Right ventricle myocardium superior (tissue), 1 donor: ENCODE results near the gene DLG5. TPM values are rescaled to one million over a fixed set of nuclear protein-coding genes. Genes with fewer than 3 reads are reported as not detected.

Source experiments
- ATAC-seq: fragments of 200-7000 bp; cut with Tn5 transposase; one replicate; pipeline ENCODE4 v1.9.1; 2020; ENCODE audit warnings: mild to moderate bottlenecking; ENCODE audit not compliant: poor library complexity
- DNase-seq: peaks from one replicate; pipeline ENCODE4 v3.0.0-alpha.2; 2020
- intact Hi-C: fragments of 100-400 bp; cut with DNase I; formaldehyde crosslinking; loops from one replicate; pipeline ENCODE4 v1.11.2; 2022
- total RNA-seq: library from RNA; stranded (reverse); fragmentation: NEBNext Ultra II Directional; extraction: Animal tissue kit (Norgen Biotek cat#: 25700); gene quantifications from one replicate; pipeline ENCODE4 v1.2.1, GENCODE V29; 2021
- donor health status: DM: no; HTN: yes; CAD: no; lungs with severe emphysema.

The DLG5 gene
- total RNA-seq, 1 donor from 2014 or later: 8.8 TPM

- DNase-seq (no peak), ATAC-seq (no peak)
- intact Hi-C loops: no loop called here
Observed at GRCh38 chr10:77837248-77837924, 89.2 kb downstream of the DLG5 start.

DNA sequence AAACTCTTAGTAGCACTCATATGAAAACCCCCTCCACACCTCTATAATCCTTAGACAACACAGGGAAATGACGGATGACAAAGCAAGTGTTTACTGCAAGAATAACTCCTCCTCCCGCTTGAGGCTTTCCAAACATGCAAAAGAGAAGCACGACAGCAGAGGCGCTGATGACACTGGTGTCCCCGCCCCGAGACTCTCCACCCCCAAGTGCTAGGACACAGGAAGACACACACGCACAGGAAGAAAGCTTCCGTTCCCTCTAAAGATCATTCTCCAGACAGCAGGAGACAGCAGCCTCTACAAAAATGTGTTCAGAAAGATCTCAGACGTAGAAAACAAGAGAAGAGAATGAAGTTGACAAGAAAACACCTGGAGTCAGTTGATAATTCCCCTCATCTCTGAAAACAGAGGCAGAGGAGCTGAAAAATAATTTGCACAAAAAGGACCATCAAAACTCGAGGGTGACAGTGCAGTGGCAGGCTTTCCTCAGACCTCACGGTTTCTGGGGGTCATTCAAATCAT, 90.2 kb downstream of the DLG5 start:
- peak; percentile 63 for ATAC-seq
- intact Hi-C loops: no loop called here
- peak; percentile 79 for DNase-seq

GRCh38 chr10:77835669-77836086, 90.9 kb downstream of the DLG5 start:
- ATAC-seq (peak; percentile 22), DNase-seq (peak; percentile 55)
- intact Hi-C loops: no loop called here

GRCh38 chr10:77834943-77835668, 91.4 kb downstream of the DLG5 start:
- DNase-seq (no peak), ATAC-seq (no peak)
- intact Hi-C loops: no loop called here

- ATAC-seq (no peak), DNase-seq (no peak)
- intact Hi-C loops: no loop called here
Observed at GRCh38 chr10:77834540-77834939, 92.0 kb downstream of the DLG5 start.

DNA sequence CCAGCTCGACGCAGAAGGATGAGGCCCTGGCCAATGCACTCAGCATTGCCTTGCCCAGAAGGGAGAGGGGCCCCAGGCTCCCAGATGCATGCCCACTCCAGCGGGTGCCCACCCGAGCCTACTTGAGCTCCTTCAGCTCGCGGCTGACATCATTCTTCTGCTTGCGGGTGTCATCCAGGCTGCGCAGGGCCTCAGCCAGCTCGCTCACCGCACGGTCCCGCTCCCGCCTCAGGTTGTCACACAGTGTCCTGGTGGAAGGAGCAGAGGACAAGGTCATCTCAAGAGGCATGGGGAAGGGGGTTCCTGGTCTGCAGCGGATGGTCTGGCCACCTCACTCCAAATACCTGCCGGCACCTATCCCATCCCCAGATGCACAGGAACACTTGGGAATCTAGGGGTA, 92.8 kb downstream of the DLG5 start:
- intact Hi-C loops: no loop called here
- ATAC-seq (no peak), DNase-seq (no peak)

DNA sequence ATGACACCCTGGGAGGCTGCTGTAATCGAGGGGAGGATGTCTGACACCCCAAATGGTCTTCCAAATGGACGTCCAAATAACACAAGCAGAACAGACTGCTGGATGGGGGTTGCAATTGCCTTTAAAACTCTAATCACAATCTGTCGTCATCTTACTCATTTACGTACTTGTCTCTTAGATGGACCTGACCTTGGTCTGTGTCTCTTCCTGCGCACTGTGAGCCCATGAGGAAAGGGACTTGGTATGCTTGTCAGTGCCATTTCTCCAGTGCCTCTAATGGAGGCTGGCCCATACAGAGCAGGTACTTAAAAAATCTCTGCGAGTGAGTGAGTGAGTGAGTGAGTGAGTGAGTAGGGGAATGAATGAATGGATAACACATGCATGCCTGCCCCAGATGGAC, 93.3 kb downstream of the DLG5 start:
- intact Hi-C loops: no loop called here
- no peak for DNase-seq
- no peak for ATAC-seq

GRCh38 chr10:77832238-77832637, 94.3 kb downstream of the DLG5 start:
- DNase-seq (no peak), ATAC-seq (peak; percentile 43)
- intact Hi-C loops: no loop called here

- ATAC-seq (no peak), DNase-seq (no peak)
- intact Hi-C loops: no loop called here
Observed at GRCh38 chr10:77829356-77829755, 97.2 kb downstream of the DLG5 start.

- intact Hi-C loops: no loop called here
- no peak for ATAC-seq
- no peak for DNase-seq
Observed at GRCh38 chr10:77828377-77828776, 98.2 kb downstream of the DLG5 start.

DNA sequence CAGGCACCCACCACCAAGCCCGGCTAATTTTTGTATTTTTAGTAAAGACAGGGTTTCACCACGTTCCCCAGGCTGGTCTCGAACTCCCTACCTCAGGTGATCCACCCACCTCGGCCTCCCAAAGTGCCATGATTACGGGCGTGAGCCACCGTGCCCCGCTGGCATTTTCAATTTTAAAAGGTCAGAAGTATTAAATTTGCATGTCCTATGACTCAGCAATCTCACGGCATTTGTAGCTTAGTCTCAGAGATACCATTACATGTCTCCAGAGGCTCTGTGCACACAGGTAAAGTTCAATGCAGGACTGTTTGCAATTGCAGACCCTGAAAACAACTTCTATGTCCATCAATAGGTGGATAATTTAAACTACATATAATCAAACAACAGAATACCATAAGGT, 99.2 kb downstream of the DLG5 start:
- no peak for ATAC-seq
- intact Hi-C loops: no loop called here
- no peak for DNase-seq

- DNase-seq (no peak), ATAC-seq (no peak)
- intact Hi-C loops: no loop called here
Observed at GRCh38 chr10:77825965-77826364, 100.6 kb downstream of the DLG5 start.

- ATAC-seq (no peak), DNase-seq (no peak)
- intact Hi-C loops: no loop called here
Observed at GRCh38 chr10:77824908-77825307, 101.6 kb downstream of the DLG5 start.

- ATAC-seq (no peak), DNase-seq (no peak)
- intact Hi-C loops: no loop called here
Observed at GRCh38 chr10:77823811-77824542, 102.6 kb downstream of the DLG5 start.

DNA sequence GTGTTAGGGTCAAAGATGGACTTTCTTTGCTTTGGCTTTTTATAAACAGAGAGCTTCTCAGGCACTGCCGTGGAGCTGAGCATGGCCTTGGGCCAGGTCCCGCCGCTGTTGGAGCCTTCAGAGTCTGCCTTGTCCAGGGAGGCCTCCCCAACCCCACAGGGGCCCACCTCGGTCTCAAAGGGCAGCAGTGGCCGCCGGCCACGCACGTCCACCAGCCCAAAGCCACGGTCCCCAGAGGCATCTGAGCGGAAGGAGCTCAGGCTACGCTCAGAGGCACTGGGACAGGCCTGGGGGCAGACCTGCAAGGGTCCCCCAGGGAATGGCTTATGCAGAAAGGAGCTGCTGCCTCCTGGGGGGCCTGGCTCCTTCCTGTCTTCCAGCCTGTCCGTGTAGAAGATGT, 105.0 kb downstream of the DLG5 start:
- ATAC-seq (peak; percentile 39), DNase-seq (no peak)
- intact Hi-C loops: no loop called here

- ATAC-seq: no peak
- intact Hi-C loops: no loop called here
- no peak for DNase-seq
Observed at GRCh38 chr10:77821036-77821435, 105.5 kb downstream of the DLG5 start.

DNA sequence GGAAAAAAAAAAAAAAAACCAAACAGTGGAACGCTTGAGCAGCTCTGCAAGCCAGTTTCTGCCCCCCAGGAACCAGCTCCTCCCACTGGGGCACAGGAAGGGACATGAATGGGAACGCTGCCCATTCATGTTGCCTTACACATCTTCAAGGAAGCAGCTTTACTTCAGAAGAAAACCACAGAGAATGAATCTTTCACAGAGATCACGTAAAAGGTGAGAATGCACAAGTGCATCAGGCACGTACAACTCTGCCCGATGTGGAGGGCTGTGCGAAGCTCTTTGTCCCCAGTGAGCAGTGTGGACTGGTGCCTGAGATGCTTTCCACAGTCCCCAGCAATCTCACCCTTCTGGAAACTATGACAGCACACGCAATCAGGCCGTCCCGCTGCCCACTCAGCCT, 106.2 kb downstream of the DLG5 start:
- no peak for DNase-seq
- intact Hi-C loops: no loop called here
- no peak for ATAC-seq

GRCh38 chr10:77819210-77820112, 107.1 kb downstream of the DLG5 start:
- intact Hi-C loops: no loop called here
- no peak for DNase-seq
- ATAC-seq: no peak

DNA sequence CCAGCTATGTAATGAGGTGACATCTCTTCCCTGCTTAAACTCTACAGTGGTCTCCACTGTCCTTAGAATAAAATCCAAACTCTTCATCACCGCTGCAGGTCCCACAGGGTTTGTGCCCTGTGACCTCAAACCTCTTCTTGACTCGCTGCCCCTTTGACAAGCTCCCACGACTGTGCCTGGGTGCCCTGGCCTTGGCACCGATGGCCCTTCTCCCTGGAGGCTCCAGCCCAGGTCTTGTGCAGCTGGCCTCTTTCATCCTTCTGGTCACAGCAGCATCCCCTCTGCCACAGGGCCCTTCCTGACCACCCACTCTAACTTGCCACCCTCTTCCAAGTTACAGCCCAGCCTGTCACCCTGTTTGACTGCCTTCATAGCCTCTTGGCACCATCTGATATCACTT, 108.2 kb downstream of the DLG5 start:
- no peak for ATAC-seq
- no peak for DNase-seq
- intact Hi-C loops: no loop called here
